ENCODE measurements around the gene STX11. TPM values are rescaled to one million over a fixed set of nuclear protein-coding genes. Genes with fewer than 3 reads are reported as not detected.
A peak's percentile ranks its signal among the peaks of the same experiment; 100 is the strongest.

Gene STX11
- total RNA-seq, 1 experiment from 2014 or later = 1.1 TPM

- intact Hi-C loops (cut with micrococcal nuclease) = loop anchor here (10.0 kb wide), 1 partner anchor 201 kb away; no protein-coding TSS in a partner anchor
- H3K36me3 Mint-ChIP-seq (ENCODE audit: insufficient read depth, unreplicated experiment) = peaks cover 20% of the 10 kb centered on the region
- DNase-seq (ENCODE audit: unreplicated experiment) = no peak
- H3K4me1 Mint-ChIP-seq (ENCODE audit: insufficient read depth, unreplicated experiment) = peaks cover 9% of the 10 kb centered on the region
- H3K27ac Mint-ChIP-seq (ENCODE audit: low read depth, unreplicated experiment) = no peak overlapping the region
- TF ChIP-seq CTCF (IDR thresholded peaks at IDR 0.05; ENCODE audit: unreplicated experiment) = no peak
- CTCF ChIA-PET = interaction anchor here (0.7 kb wide), 1 partner anchor 209 kb away, joined by 3 read pairs; no protein-coding TSS in a partner anchor
- BruUV-seq (replicated peaks) = no TSS peak
- H3K9me3 Mint-ChIP-seq (ENCODE audit: unreplicated experiment) = no peaks in the 10 kb centered on the region
- POLR2A ChIA-PET = interaction anchor here (1.0 to 3.2 kb wide), 2 partner anchors 72 to 133 kb away, joined by 4 to 26 read pairs; partner anchors contain the start of gene UTRN
- no peak overlapping the region for H3K4me3 Mint-ChIP-seq (ENCODE audit: unreplicated experiment)
- H3K27me3 Mint-ChIP-seq (ENCODE audit: insufficient read depth, unreplicated experiment) = no peaks in the 10 kb centered on the region
These were observed 63.7 kb downstream of the STX11 start for GRCh38 chr6:144214029-144214428.

GRCh38 chr6:144214622-144215401, 64.5 kb downstream of the STX11 start:
- ChIA-PET CTCF (interaction anchor here (0.6 to 1.2 kb wide), 8 partner anchors 88 to 265 kb away, joined by 3 to 6 read pairs (median 3); no protein-coding TSS in a partner anchor), POLR2A (interaction anchor here (0.7 to 3.2 kb wide), 4 partner anchors 63 to 208 kb away, joined by 3 to 26 read pairs (median 6); partner anchors contain the start of gene UTRN)
- Mint-ChIP-seq H3K27me3 (ENCODE audit: insufficient read depth, unreplicated experiment) (no peaks in the 10 kb centered on the region), H3K4me3 (ENCODE audit: unreplicated experiment) (peak overlapping the region; percentile 83), H3K36me3 (ENCODE audit: insufficient read depth, unreplicated experiment) (peaks cover 20% of the 10 kb centered on the region), H3K4me1 (ENCODE audit: insufficient read depth, unreplicated experiment) (peaks cover 9% of the 10 kb centered on the region), H3K27ac (ENCODE audit: low read depth, unreplicated experiment) (peak overlapping the region; percentile 84), H3K9me3 (ENCODE audit: unreplicated experiment) (no peaks in the 10 kb centered on the region)
- no peak for TF ChIP-seq CTCF (IDR thresholded peaks at IDR 0.05; ENCODE audit: unreplicated experiment)
- no peak for DNase-seq (ENCODE audit: unreplicated experiment)
- intact Hi-C loops (cut with micrococcal nuclease) = loop anchor here (5.0 to 10.0 kb wide), 2 partner anchors 200 to 638 kb away; no protein-coding TSS in a partner anchor
- BruUV-seq (replicated peaks) = no TSS peak

GRCh38 chr6:144215402-144215931, 65.2 kb downstream of the STX11 start:
- Mint-ChIP-seq H3K27ac (ENCODE audit: low read depth, unreplicated experiment) (peak overlapping the region; percentile 84), H3K36me3 (ENCODE audit: insufficient read depth, unreplicated experiment) (peaks cover 20% of the 10 kb centered on the region), H3K4me1 (ENCODE audit: insufficient read depth, unreplicated experiment) (peaks cover 9% of the 10 kb centered on the region), H3K9me3 (ENCODE audit: unreplicated experiment) (no peaks in the 10 kb centered on the region), H3K27me3 (ENCODE audit: insufficient read depth, unreplicated experiment) (no peaks in the 10 kb centered on the region), H3K4me3 (ENCODE audit: unreplicated experiment) (peak overlapping the region; percentile 83)
- peak; percentile 40 for DNase-seq (ENCODE audit: unreplicated experiment)
- intact Hi-C loops (cut with micrococcal nuclease) = loop anchor here (5.0 to 10.0 kb wide), 2 partner anchors 199 to 638 kb away; no protein-coding TSS in a partner anchor
- ChIA-PET CTCF (interaction anchor here (0.6 to 1.2 kb wide), 5 partner anchors 89 to 264 kb away, joined by 3 to 6 read pairs (median 3); no protein-coding TSS in a partner anchor), POLR2A (interaction anchor here (0.7 to 3.2 kb wide), 5 partner anchors 63 to 208 kb away, joined by 3 to 26 read pairs (median 4); partner anchors contain the start of gene UTRN)
- BruUV-seq (replicated peaks) = no TSS peak
- TF ChIP-seq CTCF (IDR thresholded peaks at IDR 0.05; ENCODE audit: unreplicated experiment) = no peak
